Upper lobe of left lung (tissue), 4 donors: ENCODE results near the gene CCNI.

ENCODE experiments used
- POLR2AphosphoS5 ChIP-seq, 2 donors: sonication (generic); formaldehyde crosslinking; IDR thresholded peaks; one replicate each; pipeline ENCODE4 v1.5.1; 2017; ENCODE audit warnings: antibody characterized with exemption in 2 of 2
- TF ChIP-seq, protein P1 (sequence below), 6 experiments: fragments of 450-650 bp in 4 of 6; fragments of 200-600 bp in 2 of 6; sonication (generic) in 2 of 6; IDR thresholded peaks; one replicate each; pipeline ENCODE4 v1.5.1; 2016 to 2019; ENCODE audit warnings: antibody characterized with exemption in 6 of 6

- TF ChIP-seq, protein P1, sequence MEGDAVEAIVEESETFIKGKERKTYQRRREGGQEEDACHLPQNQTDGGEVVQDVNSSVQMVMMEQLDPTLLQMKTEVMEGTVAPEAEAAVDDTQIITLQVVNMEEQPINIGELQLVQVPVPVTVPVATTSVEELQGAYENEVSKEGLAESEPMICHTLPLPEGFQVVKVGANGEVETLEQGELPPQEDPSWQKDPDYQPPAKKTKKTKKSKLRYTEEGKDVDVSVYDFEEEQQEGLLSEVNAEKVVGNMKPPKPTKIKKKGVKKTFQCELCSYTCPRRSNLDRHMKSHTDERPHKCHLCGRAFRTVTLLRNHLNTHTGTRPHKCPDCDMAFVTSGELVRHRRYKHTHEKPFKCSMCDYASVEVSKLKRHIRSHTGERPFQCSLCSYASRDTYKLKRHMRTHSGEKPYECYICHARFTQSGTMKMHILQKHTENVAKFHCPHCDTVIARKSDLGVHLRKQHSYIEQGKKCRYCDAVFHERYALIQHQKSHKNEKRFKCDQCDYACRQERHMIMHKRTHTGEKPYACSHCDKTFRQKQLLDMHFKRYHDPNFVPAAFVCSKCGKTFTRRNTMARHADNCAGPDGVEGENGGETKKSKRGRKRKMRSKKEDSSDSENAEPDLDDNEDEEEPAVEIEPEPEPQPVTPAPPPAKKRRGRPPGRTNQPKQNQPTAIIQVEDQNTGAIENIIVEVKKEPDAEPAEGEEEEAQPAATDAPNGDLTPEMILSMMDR (IDR thresholded peaks at IDR 0.05): no peak
- no peak for TF ChIP-seq POLR2AphosphoS5 (IDR thresholded peaks at IDR 0.05)
These were observed 73.3 kb downstream of the CCNI start for GRCh38 chr4:77002321-77003107.
